ENCODE results near the gene RIPK3.

Gene RIPK3

DNA sequence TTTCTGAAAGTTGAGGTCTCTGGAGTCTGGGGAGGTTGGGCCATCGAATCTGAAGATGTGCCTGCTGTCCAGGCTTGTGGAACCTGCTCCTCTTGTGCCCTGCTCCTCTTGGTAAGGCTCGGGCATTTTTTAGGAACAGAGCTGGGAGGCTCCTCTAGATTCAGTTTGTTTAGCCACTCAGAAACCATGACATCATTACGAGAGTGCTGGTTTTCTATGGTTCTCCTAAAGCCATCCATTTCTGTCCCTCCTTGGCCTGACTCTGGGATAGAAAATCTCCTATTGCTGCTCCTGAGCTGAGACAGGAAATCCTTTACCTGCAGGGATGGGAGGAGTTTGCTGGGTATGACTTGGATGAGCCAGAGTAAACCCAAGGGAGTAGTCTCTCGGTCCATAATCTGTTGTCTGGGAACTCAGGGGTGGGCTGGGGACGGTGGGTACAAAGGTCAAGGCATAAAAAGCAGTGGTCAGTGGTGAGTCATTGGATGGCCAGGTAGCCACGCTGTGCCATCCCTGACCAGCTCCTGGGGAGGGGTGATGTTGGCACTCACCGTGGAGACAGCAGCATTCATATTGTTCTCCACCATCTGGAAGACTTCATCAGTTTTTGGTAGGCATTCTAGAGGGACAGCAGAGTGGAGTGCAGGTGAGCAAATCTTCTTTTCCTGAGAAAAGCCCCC, 2.5 kb downstream of the RIPK3 start:
- Histone ChIP-seq H3K27me3 (ENCODE audit: insufficient read depth, low read length) (peaks cover 43% of the 10 kb centered on the region), H2BK5ac (ENCODE audit: low read depth, low read length, poor library complexity) (no peak overlapping the region), H3K14ac (ENCODE audit: low read length) (no peak overlapping the region), H4K12ac (ENCODE audit: low read depth, low read length) (no peak overlapping the region), H3K23ac (ENCODE audit: low read length) (no peak overlapping the region), H3K4me2 (ENCODE audit: low read length) (no peak overlapping the region), H4K91ac (ENCODE audit: low read depth, low read length) (no peak overlapping the region), H3K4me3 (ENCODE audit: low read depth, low read length) (no peak overlapping the region), H3K36me3 (ENCODE audit: control insufficient read depth in 1 of 2, insufficient read depth in 2 of 2, low read length in 2 of 2) (no peaks in the 10 kb centered on the region), H3K79me2 (ENCODE audit: control insufficient read depth, insufficient read depth, low read length, poor library complexity) (peaks cover 3% of the 10 kb centered on the region), H2BK12ac (ENCODE audit: low read length) (no peak overlapping the region), H3K4me1 (ENCODE audit: control insufficient read depth in 1 of 2, insufficient read depth in 2 of 2, low read length in 2 of 2) (peaks cover 31 to 32% of the 10 kb centered on the region in 2 experiments), H3K9me3 (ENCODE audit: insufficient read depth, low read depth, low read length) (peaks cover 11% of the 10 kb centered on the region), H2AFZ (ENCODE audit: insufficient read depth, low read length, poor library complexity) (no peak overlapping the region), H3K18ac (ENCODE audit: low read length) (no peak overlapping the region), H3K27ac (ENCODE audit: low read depth, low read length) (no peak overlapping the region), H3K9ac (ENCODE audit: low read length) (no peak overlapping the region), H2AK5ac (ENCODE audit: low read length) (no peak overlapping the region), H3K79me1 (ENCODE audit: low read length) (peaks cover 4% of the 10 kb centered on the region), H2BK120ac (ENCODE audit: insufficient read depth, low read length, poor library complexity) (no peak overlapping the region), H3K4ac (ENCODE audit: low read depth, low read length) (no peak overlapping the region), H4K8ac (ENCODE audit: low read depth, low read length) (no peak overlapping the region)
- no CpG with 5 or more reads among the region's 7 CpGs for WGBS (ENCODE audit: extremely low coverage, insufficient coverage, insufficient read length)
- no peak for DNase-seq

DNA sequence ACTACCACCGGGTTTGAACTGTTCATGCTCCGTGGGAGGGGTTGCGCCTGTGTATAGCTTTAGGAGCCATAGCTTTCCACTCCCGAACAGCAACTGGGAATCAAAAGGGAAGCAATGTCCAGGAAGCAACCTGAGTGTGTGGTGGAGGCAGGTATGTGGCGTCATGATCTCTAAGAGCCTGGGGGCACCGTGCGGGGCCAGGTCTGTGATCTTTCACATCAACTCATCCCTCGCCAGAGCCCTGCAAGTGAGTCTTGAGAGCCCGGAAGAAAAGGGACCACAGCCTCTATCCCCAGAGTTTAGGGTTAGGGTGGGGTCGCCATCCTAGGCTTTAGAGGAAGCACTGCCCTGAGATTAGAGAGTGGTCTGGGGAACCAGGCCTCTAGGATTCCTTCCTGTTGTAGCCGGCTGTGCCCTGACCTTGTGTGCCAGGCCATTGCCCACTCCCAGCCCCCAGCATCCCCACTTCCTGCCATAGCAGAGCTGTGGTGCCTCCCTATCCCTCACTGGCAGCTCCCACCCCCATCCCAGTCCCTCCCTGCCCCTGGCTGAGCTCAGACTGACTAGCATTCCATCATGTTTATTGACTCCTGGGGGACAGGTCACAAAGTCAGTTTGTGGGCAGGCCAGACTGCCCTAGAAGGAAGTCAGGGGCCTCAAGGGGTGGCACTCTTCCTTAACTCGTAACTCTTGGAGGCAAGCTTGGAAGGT, 4.2 kb downstream of the RIPK3 start:
- H3K9me3 ChIP-seq (ENCODE audit: insufficient read depth, low read depth, low read length) = peaks cover 11% of the 10 kb centered on the region
- no peak overlapping the region for H2BK120ac ChIP-seq (ENCODE audit: insufficient read depth, low read length, poor library complexity)
- H3K18ac ChIP-seq (ENCODE audit: low read length) = no peak overlapping the region
- no peak overlapping the region for H2AK5ac ChIP-seq (ENCODE audit: low read length)
- H3K4ac ChIP-seq (ENCODE audit: low read depth, low read length) = no peak overlapping the region
- no peak overlapping the region for H2BK5ac ChIP-seq (ENCODE audit: low read depth, low read length, poor library complexity)
- H4K91ac ChIP-seq (ENCODE audit: low read depth, low read length) = peak overlapping the region; percentile 41
- H3K4me1 ChIP-seq (ENCODE audit: control insufficient read depth in 1 of 2, insufficient read depth in 2 of 2, low read length in 2 of 2) = peaks cover 32 to 33% of the 10 kb centered on the region in 2 experiments
- WGBS (ENCODE audit: extremely low coverage, insufficient coverage, insufficient read length) = no CpG with 5 or more reads among the region's 12 CpGs
- peaks cover 3% of the 10 kb centered on the region for H3K79me2 ChIP-seq (ENCODE audit: control insufficient read depth, insufficient read depth, low read length, poor library complexity)
- H3K9ac ChIP-seq (ENCODE audit: low read length) = no peak overlapping the region
- peak overlapping the region; percentile 74 for H3K4me2 ChIP-seq (ENCODE audit: low read length)
- no peak for DNase-seq
- H3K79me1 ChIP-seq (ENCODE audit: low read length) = peaks cover 4% of the 10 kb centered on the region
- no peak overlapping the region for H3K27ac ChIP-seq (ENCODE audit: low read depth, low read length)
- H3K36me3 ChIP-seq (ENCODE audit: control insufficient read depth in 1 of 2, insufficient read depth in 2 of 2, low read length in 2 of 2) = no peaks in the 10 kb centered on the region
- H2BK12ac ChIP-seq (ENCODE audit: low read length) = peak overlapping the region; percentile 51
- H3K4me3 ChIP-seq (ENCODE audit: low read depth, low read length) = no peak overlapping the region
- peak overlapping the region; percentile 24 for H2AFZ ChIP-seq (ENCODE audit: insufficient read depth, low read length, poor library complexity)
- H3K23ac ChIP-seq (ENCODE audit: low read length) = no peak overlapping the region
- peak overlapping the region; percentile 47 for H4K12ac ChIP-seq (ENCODE audit: low read depth, low read length)
- peak overlapping the region; percentile 63 for H4K8ac ChIP-seq (ENCODE audit: low read depth, low read length)
- H3K27me3 ChIP-seq (ENCODE audit: insufficient read depth, low read length) = peaks cover 36% of the 10 kb centered on the region
- H3K14ac ChIP-seq (ENCODE audit: low read length) = peak overlapping the region; percentile 22

DNA sequence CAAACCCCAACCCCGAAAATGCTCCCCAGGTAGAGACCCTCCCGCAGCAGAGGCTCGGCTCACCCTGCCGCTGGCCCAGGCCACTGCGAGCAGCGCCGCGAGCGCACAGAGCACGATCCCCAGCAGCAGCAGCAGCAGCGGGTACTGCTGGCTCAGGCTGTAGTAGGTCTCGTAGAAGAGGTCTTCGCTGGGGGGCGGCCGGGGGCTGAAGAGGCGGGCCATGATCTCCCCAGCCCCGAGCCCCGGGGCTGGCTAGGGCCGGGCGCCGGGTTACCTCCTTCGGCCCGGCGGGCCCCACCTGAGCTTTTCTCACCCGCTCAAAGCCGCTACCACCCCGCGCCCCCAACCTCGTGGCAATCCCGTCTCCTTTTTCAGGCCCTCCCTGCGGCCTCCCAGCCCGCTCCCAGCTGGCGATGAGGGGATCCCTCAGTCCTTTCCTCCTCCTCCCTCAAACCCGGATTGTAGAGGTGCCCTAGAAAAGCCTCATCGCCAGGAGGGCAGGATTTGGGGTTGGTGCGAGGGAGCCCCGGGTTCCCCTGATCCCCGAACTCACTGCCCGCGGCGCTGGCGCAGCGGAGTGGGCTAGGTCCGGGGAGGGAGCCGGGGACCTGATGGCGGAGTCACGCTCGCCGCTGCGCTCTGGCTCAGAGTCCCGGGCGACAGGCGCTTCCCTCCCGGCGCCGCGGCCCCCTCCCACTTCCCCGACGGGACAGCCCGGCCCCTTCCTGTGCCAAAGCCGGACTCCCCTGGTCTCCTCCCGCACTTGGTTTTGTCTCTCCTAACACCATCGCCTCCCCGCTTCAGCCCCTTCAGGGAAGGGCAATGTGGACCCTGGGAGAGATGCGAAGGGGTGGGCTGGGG, 5.1 kb downstream of the RIPK3 start, which contains the start of gene ADCY4:
TSS of gene ADCY4 (minus strand) at position 641 of the 861 bp plus-strand sequence. CDS start at position 222, 419 bp downstream.
- H3K27me3 ChIP-seq (ENCODE audit: insufficient read depth, low read length) = peaks cover 26% of the 10 kb centered on the region
- peaks cover 3% of the 10 kb centered on the region for H3K79me2 ChIP-seq (ENCODE audit: control insufficient read depth, insufficient read depth, low read length, poor library complexity)
- peak within 1 kb of the TSS; percentile 51 for H2BK12ac ChIP-seq (ENCODE audit: low read length)
- H3K18ac ChIP-seq (ENCODE audit: low read length) = peak within 1 kb of the TSS; percentile 61
- peak within 1 kb of the TSS; percentile 63 for H4K8ac ChIP-seq (ENCODE audit: low read depth, low read length)
- H3K36me3 ChIP-seq (ENCODE audit: control insufficient read depth in 1 of 2, insufficient read depth in 2 of 2, low read length in 2 of 2) = no peaks in the 10 kb centered on the region
- peaks cover 30 to 32% of the 10 kb centered on the region in 2 experiments for H3K4me1 ChIP-seq (ENCODE audit: control insufficient read depth in 1 of 2, insufficient read depth in 2 of 2, low read length in 2 of 2)
- peak within 1 kb of the TSS; percentile 74 for H3K4me2 ChIP-seq (ENCODE audit: low read length)
- peaks cover 7% of the 10 kb centered on the region for H3K9me3 ChIP-seq (ENCODE audit: insufficient read depth, low read depth, low read length)
- H4K91ac ChIP-seq (ENCODE audit: low read depth, low read length) = peak within 1 kb of the TSS; percentile 58
- no CpG with 5 or more reads among the region's 65 CpGs for WGBS (ENCODE audit: extremely low coverage, insufficient coverage, insufficient read length)
- no peak within 1 kb of the TSS for H3K27ac ChIP-seq (ENCODE audit: low read depth, low read length)
- no peak for DNase-seq
- peak within 1 kb of the TSS; percentile 62 for H3K14ac ChIP-seq (ENCODE audit: low read length)
- H3K79me1 ChIP-seq (ENCODE audit: low read length) = peaks cover 4% of the 10 kb centered on the region
- no peak within 1 kb of the TSS for H2AK5ac ChIP-seq (ENCODE audit: low read length)
- H3K23ac ChIP-seq (ENCODE audit: low read length) = no peak within 1 kb of the TSS
- no peak within 1 kb of the TSS for H3K4ac ChIP-seq (ENCODE audit: low read depth, low read length)
- peak within 1 kb of the TSS; percentile 47 for H4K12ac ChIP-seq (ENCODE audit: low read depth, low read length)
- H3K4me3 ChIP-seq (ENCODE audit: low read depth, low read length) = peak within 1 kb of the TSS; percentile 62
- no peak within 1 kb of the TSS for H3K9ac ChIP-seq (ENCODE audit: low read length)
- H2BK120ac ChIP-seq (ENCODE audit: insufficient read depth, low read length, poor library complexity) = peak within 1 kb of the TSS; percentile 38
- H2AFZ ChIP-seq (ENCODE audit: insufficient read depth, low read length, poor library complexity) = peak within 1 kb of the TSS; percentile 68
- no peak within 1 kb of the TSS for H2BK5ac ChIP-seq (ENCODE audit: low read depth, low read length, poor library complexity)

DNA sequence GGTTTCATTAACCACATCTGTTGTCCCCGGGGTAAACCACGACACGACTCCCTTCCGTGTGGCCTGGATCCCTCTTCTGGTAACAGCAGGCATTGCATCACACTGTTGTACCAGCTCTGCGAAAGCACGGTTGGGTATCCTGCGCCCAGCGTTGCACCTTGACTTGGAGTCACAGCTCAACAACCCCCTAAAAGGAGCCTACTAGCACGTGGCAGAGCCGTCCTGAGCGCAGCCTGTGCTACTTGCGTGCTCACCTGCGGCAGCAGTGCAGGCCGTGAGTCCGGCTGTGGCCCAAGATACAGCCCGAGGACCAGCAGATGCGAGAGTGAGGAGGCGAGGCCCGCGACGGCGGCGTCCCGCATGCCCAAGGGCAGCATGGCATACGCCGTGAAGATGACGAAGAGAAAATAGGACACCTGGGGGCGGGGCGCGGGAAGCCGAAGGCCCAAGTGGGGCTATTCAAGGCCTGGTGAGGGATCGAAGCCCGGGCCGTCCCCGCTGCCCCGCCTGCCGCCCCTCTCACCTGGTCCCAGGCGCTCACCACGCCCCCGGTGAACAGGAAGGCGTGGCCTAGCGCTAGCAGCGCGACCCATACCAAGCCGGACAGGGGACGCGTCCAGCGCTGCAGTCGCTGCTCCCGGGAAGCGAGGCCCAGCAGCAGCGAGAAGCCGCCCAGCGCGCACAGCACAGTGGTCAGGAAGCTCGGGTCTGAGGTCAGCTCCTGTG, 7.4 kb downstream of the RIPK3 start:
- H3K79me2 ChIP-seq (ENCODE audit: control insufficient read depth, insufficient read depth, low read length, poor library complexity) = peaks cover 3% of the 10 kb centered on the region
- peaks cover 4% of the 10 kb centered on the region for H3K79me1 ChIP-seq (ENCODE audit: low read length)
- peak overlapping the region; percentile 36 for H4K12ac ChIP-seq (ENCODE audit: low read depth, low read length)
- peak overlapping the region; percentile 75 for H2AFZ ChIP-seq (ENCODE audit: insufficient read depth, low read length, poor library complexity)
- DNase-seq = peak; percentile 64 to 80
- H2BK12ac ChIP-seq (ENCODE audit: low read length) = no peak overlapping the region
- H3K4me3 ChIP-seq (ENCODE audit: low read depth, low read length) = peak overlapping the region; percentile 51
- no peak overlapping the region for H3K9ac ChIP-seq (ENCODE audit: low read length)
- no peak overlapping the region for H2BK5ac ChIP-seq (ENCODE audit: low read depth, low read length, poor library complexity)
- H4K8ac ChIP-seq (ENCODE audit: low read depth, low read length) = peak overlapping the region; percentile 20
- no peak overlapping the region for H4K91ac ChIP-seq (ENCODE audit: low read depth, low read length)
- no peak overlapping the region for H2BK120ac ChIP-seq (ENCODE audit: insufficient read depth, low read length, poor library complexity)
- H3K4me2 ChIP-seq (ENCODE audit: low read length) = peak overlapping the region; percentile 59
- no peak overlapping the region for H3K27ac ChIP-seq (ENCODE audit: low read depth, low read length)
- no CpG with 5 or more reads among the region's 56 CpGs for WGBS (ENCODE audit: extremely low coverage, insufficient coverage, insufficient read length)
- no peaks in the 10 kb centered on the region for H3K36me3 ChIP-seq (ENCODE audit: control insufficient read depth in 1 of 2, insufficient read depth in 2 of 2, low read length in 2 of 2)
- no peak overlapping the region for H3K23ac ChIP-seq (ENCODE audit: low read length)
- no peak overlapping the region for H3K18ac ChIP-seq (ENCODE audit: low read length)
- H3K14ac ChIP-seq (ENCODE audit: low read length) = no peak overlapping the region
- H3K4me1 ChIP-seq (ENCODE audit: control insufficient read depth in 1 of 2, insufficient read depth in 2 of 2, low read length in 2 of 2) = peaks cover 24 to 26% of the 10 kb centered on the region in 2 experiments
- H3K27me3 ChIP-seq (ENCODE audit: insufficient read depth, low read length) = peaks cover 10% of the 10 kb centered on the region
- peaks cover 2% of the 10 kb centered on the region for H3K9me3 ChIP-seq (ENCODE audit: insufficient read depth, low read depth, low read length)
- no peak overlapping the region for H3K4ac ChIP-seq (ENCODE audit: low read depth, low read length)
- no peak overlapping the region for H2AK5ac ChIP-seq (ENCODE audit: low read length)
